NCI-H187 treated with DMSO at 0.1 percent for 48 hours (cell line): Measurements from ENCODE around the gene ZNF496.

Source experiments
- DNase-seq: peaks from one replicate; lab custom pipeline; 2025; lab: John Stamatoyannopoulos, UW

Gene ZNF496

GRCh38 chr1:247326411-247327130, 5.1 kb downstream of the ZNF496 start:
- DNase-seq = no peak

- DNase-seq = no peak
Observed at GRCh38 chr1:247324923-247325322, 6.7 kb downstream of the ZNF496 start.

GRCh38 chr1:247324204-247324787, 7.4 kb downstream of the ZNF496 start:
- no peak for DNase-seq

GRCh38 chr1:247322849-247323586, 8.6 kb downstream of the ZNF496 start:
- DNase-seq = no peak

- no peak for DNase-seq
Observed at GRCh38 chr1:247322442-247322841, 9.2 kb downstream of the ZNF496 start.

GRCh38 chr1:247317702-247318101, 14.0 kb downstream of the ZNF496 start:
- DNase-seq = no peak

- DNase-seq = no peak
Observed at GRCh38 chr1:247316590-247317197, 15.0 kb downstream of the ZNF496 start.

GRCh38 chr1:247304031-247304430, 27.6 kb downstream of the ZNF496 start:
- no peak for DNase-seq

- DNase-seq = no peak
Observed at GRCh38 chr1:247303216-247303615, 28.5 kb downstream of the ZNF496 start.

- DNase-seq = no peak
Observed at GRCh38 chr1:247301176-247301540, 30.5 kb downstream of the ZNF496 start.

GRCh38 chr1:247300491-247301175, 31.0 kb downstream of the ZNF496 start:
- no peak for DNase-seq

GRCh38 chr1:247299723-247300381, 31.8 kb downstream of the ZNF496 start:
- no peak for DNase-seq

- DNase-seq = no peak
Observed at GRCh38 chr1:247298701-247299100, 33.0 kb downstream of the ZNF496 start.

GRCh38 chr1:247298124-247298481, 33.6 kb downstream of the ZNF496 start:
- no peak for DNase-seq

- no peak for DNase-seq
Observed at GRCh38 chr1:247297263-247298123, 34.2 kb downstream of the ZNF496 start.

- no peak for DNase-seq
Observed at GRCh38 chr1:247296599-247297180, 35.0 kb downstream of the ZNF496 start.

GRCh38 chr1:247295746-247296145, 35.9 kb downstream of the ZNF496 start:
- no peak for DNase-seq

GRCh38 chr1:247295274-247295684, 36.4 kb downstream of the ZNF496 start:
- DNase-seq = no peak

- no peak for DNase-seq
Observed at GRCh38 chr1:247294282-247294681, 37.4 kb downstream of the ZNF496 start.

GRCh38 chr1:247293047-247293446, 38.6 kb downstream of the ZNF496 start:
- no peak for DNase-seq
